IMR-90 (cell line): ENCODE measurements around the gene TRMT10C.

Experiments
- CTCF ChIP-seq: conservative IDR thresholded peaks from 2 replicates; pipeline ENCODE4 v1.5.1; 2012; ENCODE audit warnings: mild to moderate bottlenecking, low read depth, low read length, improper control_type of control experiment
- FOS ChIP-seq: fragments of 150-350 bp; IDR thresholded peaks from 2 replicates; pipeline ENCODE4 v1.6.1; 2016; ENCODE audit warnings: low read depth, low read length
- MXI1 ChIP-seq: IDR thresholded peaks from 2 replicates; pipeline ENCODE4 v1.6.1; 2012; ENCODE audit warnings: low read depth, mild to moderate bottlenecking, low read length, moderate library complexity, borderline replicate concordance
- POLR2A ChIP-seq: IDR thresholded peaks from 2 replicates; pipeline ENCODE4 v1.6.1; 2012; ENCODE audit warnings: mild to moderate bottlenecking, low read depth, low read length
- RCOR1 ChIP-seq: IDR thresholded peaks from 2 replicates; pipeline ENCODE4 v1.6.1; 2012; ENCODE audit warnings: mild to moderate bottlenecking, low read length, improper control_type of control experiment; ENCODE audit not compliant: insufficient replicate concordance
- TF ChIP-seq, protein P1 (sequence below): fragments of 150-350 bp; IDR thresholded peaks from 2 replicates; pipeline ENCODE4 v1.6.1; 2016; ENCODE audit warnings: low read depth, mild to moderate bottlenecking, low read length, moderate library complexity, borderline replicate concordance

GRCh38 chr3:101591071-101591470 is 29.4 kb downstream of the TRMT10C start:
- TF ChIP-seq CTCF (no peak), RCOR1 (no peak), MXI1 (no peak), POLR2A (no peak), FOS (no peak)
- TF ChIP-seq, protein P1, sequence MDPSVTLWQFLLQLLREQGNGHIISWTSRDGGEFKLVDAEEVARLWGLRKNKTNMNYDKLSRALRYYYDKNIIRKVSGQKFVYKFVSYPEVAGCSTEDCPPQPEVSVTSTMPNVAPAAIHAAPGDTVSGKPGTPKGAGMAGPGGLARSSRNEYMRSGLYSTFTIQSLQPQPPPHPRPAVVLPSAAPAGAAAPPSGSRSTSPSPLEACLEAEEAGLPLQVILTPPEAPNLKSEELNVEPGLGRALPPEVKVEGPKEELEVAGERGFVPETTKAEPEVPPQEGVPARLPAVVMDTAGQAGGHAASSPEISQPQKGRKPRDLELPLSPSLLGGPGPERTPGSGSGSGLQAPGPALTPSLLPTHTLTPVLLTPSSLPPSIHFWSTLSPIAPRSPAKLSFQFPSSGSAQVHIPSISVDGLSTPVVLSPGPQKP: no peak
